ENCODE data around the gene ARID2. TPM values are rescaled to one million over a fixed set of nuclear protein-coding genes. Genes with fewer than 3 reads are reported as not detected.

ARID2 gene
- total and polyA plus RNA-seq, 2 of the 13 experiments (the other 11 are each of a cell fraction or from before 2014, with no cell fraction given) = 15.9 to 22.2 TPM

GRCh38 chr12:45763381-45763780, 33.9 kb downstream of the ARID2 start (continued):
- TF ChIP-seq ZSCAN31 (CRISPR knock-in tag; IDR thresholded peaks at IDR 0.05; ENCODE audit: low read depth) = no peak
- TF ChIP-seq RARA (CRISPR knock-in tag; IDR thresholded peaks at IDR 0.05) = peak; percentile 45; the same call in 1 of the 2 replicates
- no peak for TF ChIP-seq ZNF556 (CRISPR knock-in tag; IDR thresholded peaks at IDR 0.05; ENCODE audit: borderline replicate concordance)
- TF ChIP-seq SRSF4 (IDR thresholded peaks at IDR 0.05; ENCODE audit: low read depth, low read length, poor library complexity, severe bottlenecking) = no peak
- TF ChIP-seq SOX6 (IDR thresholded peaks at IDR 0.05) = no peak
- TF ChIP-seq SOX6 (CRISPR knock-in tag; IDR thresholded peaks at IDR 0.05) = peak; percentile 55; the same call in 1 of the 2 replicates
- TF ChIP-seq ZNF282 (IDR thresholded peaks at IDR 0.05; ENCODE audit: partially characterized antibody) = no peak
- peak; percentile 42; the same call in 1 of the 2 replicates for TF ChIP-seq HNF4A (CRISPR knock-in tag; IDR thresholded peaks at IDR 0.05)
- no peak for TF ChIP-seq HNF1A (IDR thresholded peaks at IDR 0.05; ENCODE audit: low read depth)
- TF ChIP-seq HNF1A (CRISPR knock-in tag; IDR thresholded peaks at IDR 0.05; ENCODE audit: borderline replicate concordance) = no peak

GRCh38 chr12:45768194-45768593, 38.7 kb downstream of the ARID2 start:
- Histone ChIP-seq H3K4me3 (replicated peaks in 1 of 3; ENCODE audit: insufficient read depth in 1 of 3, low read depth in 2 of 3, low read length in 3 of 3) (no peak overlapping the region), H2AFZ (ENCODE audit: low read length) (no peak overlapping the region), H3K4me1 (ENCODE audit: insufficient read depth, low read length) (peaks cover 6% of the 10 kb centered on the region), H3K27me3 (ENCODE audit: control insufficient read depth in 1 of 2, insufficient read depth in 2 of 2, low read length in 2 of 2) (no peaks in the 10 kb centered on the region), H3K9ac (ENCODE audit: insufficient read depth, low read depth, low read length) (no peak overlapping the region), H3K36me3 (replicated peaks in 1 of 2; ENCODE audit: control insufficient read depth in 1 of 2, insufficient read depth in 2 of 2, low read length in 2 of 2) (no peaks in the 10 kb centered on the region), H3K4me2 (ENCODE audit: low read depth, low read length) (no peak overlapping the region), H4K20me1 (ENCODE audit: insufficient read depth, low read length) (peaks cover 5% of the 10 kb centered on the region; the same call in 1 of the 2 replicates), H3K9me3 (ENCODE audit: low read length) (no peaks in the 10 kb centered on the region), H3K79me2 (ENCODE audit: insufficient read depth, low read length) (peaks cover 35% of the 10 kb centered on the region), H3K27ac (ENCODE audit: extremely low read length, insufficient read depth, low read length) (no peak overlapping the region)
- DNase-seq (ENCODE audit: low spot score) (no peak), FAIRE-seq (no peak), ATAC-seq (no peak)
- intact Hi-C loops (cut with micrococcal nuclease; ENCODE audit: unreplicated experiment) = loop anchor here (10.0 kb wide), 2 partner anchors 67 to 227 kb away; partner anchors contain the start of gene SCAF11
- 57% methylated on average over 1 of the region's 1 CpG for WGBS (ENCODE audit: low lambda C conversion rate)
- in situ Hi-C loops (cut with HindIII; ENCODE audit: extremely low pct_ligation_motif_present, low pct_unique_long_range_greater_than_20kb) = no loop called here
- ChIA-PET POLR2A (no interaction called here), CTCF (ENCODE audit: low intra/inter-chr PET ratio, low total read pairs) (no interaction called here)
- BruUV-seq (replicated peaks) = no TSS peak
- TF ChIP-seq ZNF274 (CRISPR knock-in tag; IDR thresholded peaks at IDR 0.05) = no peak
- TF ChIP-seq SOX5 (CRISPR knock-in tag; IDR thresholded peaks at IDR 0.05; ENCODE audit: borderline replicate concordance) = no peak
- TF ChIP-seq SIX4 (CRISPR knock-in tag; IDR thresholded peaks at IDR 0.05) = no peak
- TF ChIP-seq SNAI1 (CRISPR knock-in tag; IDR thresholded peaks at IDR 0.05; ENCODE audit: borderline replicate concordance) = no peak
- no peak for TF ChIP-seq SYNCRIP (IDR thresholded peaks at IDR 0.05; ENCODE audit: insufficient read depth, low read depth, low read length)
- no peak for TF ChIP-seq ARID3A (IDR thresholded peaks at IDR 0.05; ENCODE audit: low read depth, low read length)
- TF ChIP-seq ZFP37 (CRISPR knock-in tag; IDR thresholded peaks at IDR 0.05; ENCODE audit: borderline replicate concordance) = no peak
- no peak for TF ChIP-seq EED (CRISPR knock-in tag; IDR thresholded peaks at IDR 0.05)

All from HepG2 (cell line).